ENCODE data around the gene INPP5A. TPM values are rescaled to one million over a fixed set of nuclear protein-coding genes. Genes with fewer than 3 reads are reported as not detected.
A peak's percentile ranks its signal among the peaks of the same experiment; 100 is the strongest.

Gene INPP5A
- total and polyA plus RNA-seq, 10 donors: 11.1 to 41.3 (median 30.8) TPM

GRCh38 chr10:132785723-132786475 lies 248.3 kb downstream of the INPP5A start, which contains the start of gene NKX6-2:
NKX6-2 (minus strand) TSS chr10:132786147; CDS start chr10:132785948, 199 bp downstream.
- WGBS, 5 donors: 2 to 12% (median 3%) methylated on average over 26 to 119 of the region's 119 CpGs
- H3K4me3 ChIP-seq: peak within 1 kb of the TSS in 7 of 8 donors; percentile 3 to 51 (median 16)
- H3K36me3 ChIP-seq: peaks cover 0 to 32% (median 25%) of the 10 kb centered on the region in 6 donors
- peaks cover 17 to 54% (median 38%) of the 10 kb centered on the region in 6 donors for H3K4me1 ChIP-seq
- intact Hi-C loops (cut with DNase I; ENCODE audit: low total_unique reads): no loop called here
- H3K27ac ChIP-seq: no peak within 1 kb of the TSS
- peaks cover 0 to 29% (median 0%) of the 10 kb centered on the region in 8 donors for H3K9me3 ChIP-seq
- DNase-seq: no peak
- no peak for TF ChIP-seq POLR2AphosphoS5 (IDR thresholded peaks at IDR 0.05)
- TF ChIP-seq CTCF (IDR thresholded peaks at IDR 0.05 in 8 of 11, conservative IDR thresholded peaks at IDR 0.05 in 3 of 11): no peak
- TF ChIP-seq POLR2A (IDR thresholded peaks at IDR 0.05): no peak
- H3K27me3 ChIP-seq (replicated peaks in 1 of 7): peaks cover 14 to 78% (median 69%) of the 10 kb centered on the region in 7 donors

DNA sequence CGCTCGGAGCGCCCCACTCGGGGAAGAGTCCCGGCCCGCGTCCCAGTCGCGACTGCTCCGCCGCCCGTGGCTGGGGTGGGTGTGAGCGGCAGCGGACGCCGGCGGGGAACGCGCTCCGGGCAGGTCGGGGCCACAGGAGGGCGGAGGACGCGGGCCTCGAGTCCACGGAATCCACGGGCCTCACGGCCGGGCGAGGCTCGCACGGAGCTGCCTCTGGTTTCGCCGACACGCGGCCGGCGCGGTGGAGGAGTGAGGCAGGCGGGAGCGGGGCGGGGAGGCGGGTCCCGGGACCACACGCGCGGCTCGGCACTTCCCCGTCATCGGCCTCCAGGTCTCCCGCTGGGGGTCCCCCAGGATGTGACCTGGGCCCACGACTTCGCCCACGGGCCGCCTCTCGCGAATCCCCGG lies 248.9 kb downstream of the INPP5A start:
- Histone ChIP-seq H3K9me3 (peaks cover 0 to 29% (median 0%) of the 10 kb centered on the region in 8 donors), H3K4me3 (peak overlapping the region in 6 of 8 donors; percentile 1 to 51 (median 14)), H3K4me1 (peaks cover 17 to 54% (median 38%) of the 10 kb centered on the region in 6 donors), H3K27me3 (replicated peaks in 1 of 7) (peaks cover 14 to 83% (median 73%) of the 10 kb centered on the region in 7 donors), H3K36me3 (peaks cover 0 to 26% (median 20%) of the 10 kb centered on the region in 6 donors), H3K27ac (no peak overlapping the region)
- 4 to 13% (median 10%) methylated on average over 22 to 58 of the region's 58 CpGs for WGBS, 5 donors
- no peak for DNase-seq
- intact Hi-C loops (cut with DNase I; ENCODE audit: low total_unique reads): no loop called here
- TF ChIP-seq CTCF (IDR thresholded peaks at IDR 0.05 in 8 of 11, conservative IDR thresholded peaks at IDR 0.05 in 3 of 11): no peak
- no peak for TF ChIP-seq POLR2AphosphoS5 (IDR thresholded peaks at IDR 0.05)
- no peak for TF ChIP-seq POLR2A (IDR thresholded peaks at IDR 0.05)

DNA sequence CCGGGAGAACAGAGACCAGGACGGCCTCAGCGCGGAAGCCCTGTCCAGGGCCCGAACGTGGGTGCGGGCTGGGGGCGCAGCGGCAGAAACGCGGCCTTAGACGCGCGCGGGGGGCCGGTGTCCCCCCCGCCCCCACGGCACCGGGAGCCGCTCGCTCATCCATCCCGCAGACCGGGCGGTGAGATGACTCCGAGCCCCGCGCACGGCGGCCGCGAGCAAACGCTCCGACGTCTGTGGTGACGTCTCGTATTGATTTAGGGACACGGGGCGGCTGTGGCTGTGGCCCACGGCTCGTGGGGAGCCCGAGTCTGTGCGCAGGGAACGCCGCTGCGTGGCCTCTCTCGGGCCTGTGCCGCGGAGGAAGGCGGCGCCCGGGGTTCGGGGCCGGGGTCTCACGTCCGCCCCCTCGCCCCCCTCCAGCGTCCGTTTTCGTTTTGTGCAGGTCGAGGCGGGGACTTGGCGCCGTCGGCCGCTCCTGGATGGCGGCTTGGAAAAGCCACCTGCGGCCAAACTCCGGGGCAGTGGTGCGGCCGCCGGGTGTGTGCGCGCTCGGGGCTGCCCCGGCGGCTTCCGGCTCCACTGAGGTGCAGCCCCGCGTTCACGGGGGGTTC lies 249.4 kb downstream of the INPP5A start:
- Histone ChIP-seq H3K27ac (no peak overlapping the region), H3K36me3 (peaks cover 0 to 21% (median 15%) of the 10 kb centered on the region in 6 donors), H3K4me3 (peak overlapping the region in 7 of 8 donors; percentile 1 to 51 (median 14)), H3K9me3 (peaks cover 0 to 27% (median 0%) of the 10 kb centered on the region in 8 donors), H3K27me3 (replicated peaks in 1 of 7) (peaks cover 14 to 86% (median 73%) of the 10 kb centered on the region in 7 donors), H3K4me1 (peaks cover 17 to 54% (median 38%) of the 10 kb centered on the region in 6 donors)
- no peak for DNase-seq
- TF ChIP-seq POLR2A (IDR thresholded peaks at IDR 0.05): no peak
- peak in 1 of 3 donors; percentile 6 for TF ChIP-seq POLR2AphosphoS5 (IDR thresholded peaks at IDR 0.05)
- 3 to 10% (median 5%) methylated on average over 22 to 80 of the region's 80 CpGs for WGBS, 5 donors
- intact Hi-C loops (cut with DNase I; ENCODE audit: low total_unique reads): no loop called here

- H3K36me3 ChIP-seq: peaks cover 0 to 15% (median 8%) of the 10 kb centered on the region in 6 donors
- 3 to 4% (median 4%) methylated on average over 37 to 80 of the region's 80 CpGs for WGBS, 5 donors
- intact Hi-C loops (cut with DNase I; ENCODE audit: low total_unique reads): no loop called here
- H3K27ac ChIP-seq: no peak overlapping the region
- H3K27me3 ChIP-seq (replicated peaks in 1 of 7): peaks cover 14 to 87% (median 73%) of the 10 kb centered on the region in 7 donors
- no peak for DNase-seq
- peaks cover 17 to 54% (median 38%) of the 10 kb centered on the region in 6 donors for H3K4me1 ChIP-seq
- TF ChIP-seq POLR2A (IDR thresholded peaks at IDR 0.05) (no peak), CTCF (IDR thresholded peaks at IDR 0.05 in 8 of 11, conservative IDR thresholded peaks at IDR 0.05 in 3 of 11) (no peak), POLR2AphosphoS5 (IDR thresholded peaks at IDR 0.05) (no peak)
- peak overlapping the region in 6 of 8 donors; percentile 1 to 51 (median 15) for H3K4me3 ChIP-seq
- H3K9me3 ChIP-seq: peaks cover 0 to 24% (median 0%) of the 10 kb centered on the region in 8 donors
Measured at GRCh38 chr10:132787495-132788179, 250.1 kb downstream of the INPP5A start.
